Measurements from ENCODE around the gene CAPZB.

The CAPZB gene

GRCh38 chr1:19467199-19468187, 17.8 kb downstream of the CAPZB start:
- no peak for DNase-seq

GRCh38 chr1:19466112-19466561, 19.2 kb downstream of the CAPZB start:
- no peak for DNase-seq

GRCh38 chr1:19465650-19466049, 19.7 kb downstream of the CAPZB start:
- no peak for DNase-seq

GRCh38 chr1:19465123-19465522, 20.2 kb downstream of the CAPZB start:
- no peak for DNase-seq

GRCh38 chr1:19464696-19465095, 20.6 kb downstream of the CAPZB start:
- DNase-seq: no peak

GRCh38 chr1:19463504-19463803, 21.9 kb downstream of the CAPZB start:
- no peak for DNase-seq

GRCh38 chr1:19462781-19463503, 22.4 kb downstream of the CAPZB start:
- DNase-seq: peak; percentile 87

GRCh38 chr1:19461220-19461554, 24.2 kb downstream of the CAPZB start:
- no peak for DNase-seq

GRCh38 chr1:19460535-19461219, 24.7 kb downstream of the CAPZB start:
- no peak for DNase-seq

- no peak for DNase-seq
These were observed 26.4 kb downstream of the CAPZB start for GRCh38 chr1:19458815-19459417.

- DNase-seq: no peak
These were observed 27.7 kb downstream of the CAPZB start for GRCh38 chr1:19457607-19458006.

- no peak for DNase-seq
These were observed 28.3 kb downstream of the CAPZB start for GRCh38 chr1:19456968-19457441.

- no peak for DNase-seq
These were observed 30.0 kb downstream of the CAPZB start for GRCh38 chr1:19455353-19455752.

GRCh38 chr1:19454265-19455146, 30.8 kb downstream of the CAPZB start:
- no peak for DNase-seq

- no peak for DNase-seq
These were observed 31.6 kb downstream of the CAPZB start for GRCh38 chr1:19453741-19454201.

- DNase-seq: no peak
These were observed 33.1 kb downstream of the CAPZB start for GRCh38 chr1:19452221-19452663.

GRCh38 chr1:19450811-19451515, 34.4 kb downstream of the CAPZB start:
- DNase-seq: no peak

- no peak for DNase-seq
These were observed 35.7 kb downstream of the CAPZB start for GRCh38 chr1:19449454-19450228.

- DNase-seq: peak; percentile 41
These were observed 36.6 kb downstream of the CAPZB start for GRCh38 chr1:19448491-19449439.
